Uterus (tissue), 4 donors: ENCODE data around the gene PKNOX2. TPM values are rescaled to one million over a fixed set of nuclear protein-coding genes. Genes with fewer than 3 reads are reported as not detected.

Source experiments
- DNase-seq, 2 donors: peaks; one replicate each; pipeline ENCODE4 v3.0.0-alpha.2; 2019 to 2020
- H3K27ac ChIP-seq, 2 donors: fragments of 200-600 bp; sonication (generic); 1 replicate in 1 of 2; 2 replicates in 1 of 2; pipeline ENCODE4 v1.5.1; 2016 to 2018
- H3K27me3 ChIP-seq, 2 donors: fragments of 200-600 bp; sonication (generic); one replicate each; pipeline ENCODE4 v1.5.1; 2018 to 2019; ENCODE audit warnings: control low read depth in 1 of 2
- H3K36me3 ChIP-seq, 2 donors: fragments of 200-600 bp; sonication (generic); one replicate each; pipeline ENCODE4 v1.5.1; 2019; ENCODE audit warnings: control low read depth in 1 of 2
- H3K4me1 ChIP-seq, 2 donors: fragments of 200-600 bp; sonication (generic); one replicate each; pipeline ENCODE4 v1.5.1; 2018 to 2019; ENCODE audit warnings: control low read depth in 1 of 2
- H3K4me3 ChIP-seq, 2 donors: fragments of 200-600 bp; sonication (generic); 1 replicate in 1 of 2; 2 replicates in 1 of 2; pipeline ENCODE4 v1.5.1; 2018 to 2019; ENCODE audit warnings: mild to moderate bottlenecking in 1 of 2
- H3K9me3 ChIP-seq, 2 donors: fragments of 200-600 bp; sonication (generic); one replicate each; pipeline ENCODE4 v1.5.1; 2019; ENCODE audit warnings: control low read depth in 1 of 2
- POLR2A ChIP-seq, 2 donors: fragments of 450-650 bp; IDR thresholded peaks; one replicate each; pipeline ENCODE4 v1.6.1; 2016; ENCODE audit warnings: antibody characterized with exemption in 2 of 2, mild to moderate bottlenecking in 1 of 2, moderate library complexity in 1 of 2
- intact Hi-C: fragments of 100-400 bp; cut with DNase I; formaldehyde crosslinking; loops from one replicate; pipeline ENCODE4 v1.15.1; 2023; ENCODE audit warnings: low total_unique reads
- total RNA-seq, 4 donors: library from RNA; depleted of rRNA in 3 of 4; stranded (reverse); fragments of >200 nt in 3 of 4; gene quantifications; one replicate each; pipeline versions ENCODE4 v1.1.0 to v1.2.4, GENCODE V29; 2014 to 2023
- TF ChIP-seq, protein P1 (sequence below), 4 experiments: fragments of 200-600 bp in 2 of 4; fragments of 450-650 bp in 2 of 4; sonication (generic) in 2 of 4; IDR thresholded peaks; one replicate each; pipeline ENCODE4 v1.5.1; 2016 to 2019; ENCODE audit warnings: antibody characterized with exemption in 4 of 4, mild to moderate bottlenecking in 2 of 4, moderate library complexity in 1 of 4
- donor health status: DM: yes; HTN: yes; CAD: no.

PKNOX2 gene
- total RNA-seq, 4 donors from 2014 or later, result 0.29 to 22.7 (median 3.3) TPM

DNA sequence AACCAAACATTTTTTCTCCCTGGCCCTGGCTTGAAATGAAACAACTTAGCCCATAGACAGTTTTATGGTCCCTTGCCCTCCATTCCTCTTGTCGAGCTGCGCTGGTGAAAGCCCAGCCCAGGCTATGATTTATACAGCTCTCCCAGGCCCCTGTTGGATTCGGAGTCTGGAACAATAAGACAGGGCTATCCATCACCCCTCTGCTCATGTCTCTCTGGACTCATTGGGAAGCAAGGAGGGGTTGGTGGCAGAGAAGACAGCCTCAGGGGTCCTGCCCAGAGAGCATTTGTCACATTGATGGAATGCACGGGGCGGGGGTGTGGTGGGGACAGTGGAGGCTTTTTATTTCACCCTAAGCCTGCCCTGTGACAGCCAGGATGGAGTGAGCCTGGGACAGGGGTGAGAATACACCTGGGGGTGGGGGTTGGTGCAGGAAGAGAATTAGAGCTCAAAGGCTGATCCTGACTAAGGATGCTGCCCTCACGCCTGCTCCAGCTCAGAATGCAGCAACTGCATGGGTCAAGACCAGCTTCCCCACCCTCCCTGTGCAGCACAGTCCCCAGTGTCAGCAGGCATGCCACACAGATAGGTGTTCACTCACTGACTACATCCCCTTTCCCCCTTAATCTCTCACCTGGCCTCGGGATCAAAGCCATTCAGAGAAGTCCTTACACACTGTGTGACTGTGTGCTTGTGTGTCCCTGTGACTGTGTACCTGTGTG lies 10.0 kb upstream of the PKNOX2 start:
- DNase-seq, result no peak
- Histone ChIP-seq H3K4me3 (no peak overlapping the region), H3K36me3 (no peaks in the 10 kb centered on the region), H3K27me3 (no peaks in the 10 kb centered on the region), H3K4me1 (no peaks in the 10 kb centered on the region), H3K9me3 (no peaks in the 10 kb centered on the region), H3K27ac (no peak overlapping the region)
- intact Hi-C loops, result no loop called here
- TF ChIP-seq POLR2A (IDR thresholded peaks at IDR 0.05), result no peak
- TF ChIP-seq, protein P1, sequence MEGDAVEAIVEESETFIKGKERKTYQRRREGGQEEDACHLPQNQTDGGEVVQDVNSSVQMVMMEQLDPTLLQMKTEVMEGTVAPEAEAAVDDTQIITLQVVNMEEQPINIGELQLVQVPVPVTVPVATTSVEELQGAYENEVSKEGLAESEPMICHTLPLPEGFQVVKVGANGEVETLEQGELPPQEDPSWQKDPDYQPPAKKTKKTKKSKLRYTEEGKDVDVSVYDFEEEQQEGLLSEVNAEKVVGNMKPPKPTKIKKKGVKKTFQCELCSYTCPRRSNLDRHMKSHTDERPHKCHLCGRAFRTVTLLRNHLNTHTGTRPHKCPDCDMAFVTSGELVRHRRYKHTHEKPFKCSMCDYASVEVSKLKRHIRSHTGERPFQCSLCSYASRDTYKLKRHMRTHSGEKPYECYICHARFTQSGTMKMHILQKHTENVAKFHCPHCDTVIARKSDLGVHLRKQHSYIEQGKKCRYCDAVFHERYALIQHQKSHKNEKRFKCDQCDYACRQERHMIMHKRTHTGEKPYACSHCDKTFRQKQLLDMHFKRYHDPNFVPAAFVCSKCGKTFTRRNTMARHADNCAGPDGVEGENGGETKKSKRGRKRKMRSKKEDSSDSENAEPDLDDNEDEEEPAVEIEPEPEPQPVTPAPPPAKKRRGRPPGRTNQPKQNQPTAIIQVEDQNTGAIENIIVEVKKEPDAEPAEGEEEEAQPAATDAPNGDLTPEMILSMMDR (IDR thresholded peaks at IDR 0.05), result no peak

GRCh38 chr11:125155100-125155444 lies 9.5 kb upstream of the PKNOX2 start:
- H3K4me1 ChIP-seq, result no peaks in the 10 kb centered on the region
- H3K9me3 ChIP-seq, result no peaks in the 10 kb centered on the region
- H3K27ac ChIP-seq, result no peak overlapping the region
- H3K27me3 ChIP-seq, result no peaks in the 10 kb centered on the region
- H3K36me3 ChIP-seq, result no peaks in the 10 kb centered on the region
- TF ChIP-seq POLR2A (IDR thresholded peaks at IDR 0.05), result no peak
- TF ChIP-seq, protein P1 (IDR thresholded peaks at IDR 0.05), result no peak
- intact Hi-C loops, result no loop called here
- no peak for DNase-seq
- H3K4me3 ChIP-seq, result no peak overlapping the region

GRCh38 chr11:125155767-125156166 lies 8.8 kb upstream of the PKNOX2 start:
- TF ChIP-seq, protein P1 (IDR thresholded peaks at IDR 0.05), result no peak
- no peak for TF ChIP-seq POLR2A (IDR thresholded peaks at IDR 0.05)
- no peak overlapping the region for H3K4me3 ChIP-seq
- DNase-seq, result no peak
- no peak overlapping the region for H3K27ac ChIP-seq
- no peaks in the 10 kb centered on the region for H3K4me1 ChIP-seq
- intact Hi-C loops, result no loop called here
- no peaks in the 10 kb centered on the region for H3K36me3 ChIP-seq
- no peaks in the 10 kb centered on the region for H3K9me3 ChIP-seq
- H3K27me3 ChIP-seq, result no peaks in the 10 kb centered on the region

GRCh38 chr11:125156346-125157117 lies 8.0 kb upstream of the PKNOX2 start:
- H3K9me3 ChIP-seq, result no peaks in the 10 kb centered on the region
- no peaks in the 10 kb centered on the region for H3K27me3 ChIP-seq
- intact Hi-C loops, result no loop called here
- H3K36me3 ChIP-seq, result no peaks in the 10 kb centered on the region
- TF ChIP-seq, protein P1 (IDR thresholded peaks at IDR 0.05), result no peak
- no peak for TF ChIP-seq POLR2A (IDR thresholded peaks at IDR 0.05)
- DNase-seq, result no peak
- H3K4me1 ChIP-seq, result no peaks in the 10 kb centered on the region
- no peak overlapping the region for H3K4me3 ChIP-seq
- no peak overlapping the region for H3K27ac ChIP-seq

DNA sequence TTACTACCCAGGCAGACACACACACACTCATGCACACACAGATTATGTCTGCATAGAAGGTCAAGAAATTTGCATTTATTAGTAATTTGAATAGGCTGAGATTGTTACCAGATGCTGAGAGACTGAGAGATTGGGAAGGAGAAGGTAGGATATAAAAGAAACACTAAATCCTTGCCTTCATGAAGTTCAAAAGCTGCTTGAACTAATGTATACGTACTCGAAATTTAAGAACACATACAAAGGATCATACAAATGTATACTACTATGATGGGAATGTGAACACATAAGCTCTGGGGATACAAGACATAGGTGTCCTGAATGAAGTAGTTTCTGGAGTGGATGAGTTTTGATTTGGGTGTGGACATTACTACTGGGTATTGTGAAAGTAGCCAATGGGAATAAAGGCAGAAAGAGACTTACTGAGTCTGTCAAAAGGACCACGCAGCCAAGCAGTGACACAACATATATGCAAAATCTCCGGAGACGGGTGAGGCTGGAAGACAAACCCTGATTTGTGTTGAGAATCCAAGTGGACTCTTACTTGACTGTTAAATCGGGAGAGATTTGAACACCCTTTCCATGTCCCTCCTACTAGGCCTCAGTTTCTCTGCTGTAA lies 7.3 kb upstream of the PKNOX2 start:
- Histone ChIP-seq H3K36me3 (no peaks in the 10 kb centered on the region), H3K4me3 (no peak overlapping the region), H3K27ac (no peak overlapping the region), H3K9me3 (no peaks in the 10 kb centered on the region), H3K4me1 (no peaks in the 10 kb centered on the region), H3K27me3 (no peaks in the 10 kb centered on the region)
- intact Hi-C loops, result no loop called here
- TF ChIP-seq POLR2A (IDR thresholded peaks at IDR 0.05), result no peak
- TF ChIP-seq, protein P1 (IDR thresholded peaks at IDR 0.05), result no peak
- DNase-seq, result no peak
